ENCODE measurements around the gene KRTAP21-3. TPM values are rescaled to one million over a fixed set of nuclear protein-coding genes. Genes with fewer than 3 reads are reported as not detected.

KRTAP21-3 gene
- total and polyA plus RNA-seq, 10 of the 15 experiments (the other 5 are each of a cell fraction or from before 2014, with no cell fraction given), result not detected

- no peak for TF ChIP-seq ZNF687 (IDR thresholded peaks at IDR 0.05)
These were observed 3.6 kb downstream of the KRTAP21-3 start (continued) for GRCh38 chr21:30714946-30715345.

GRCh38 chr21:30714456-30714855 lies 4.1 kb downstream of the KRTAP21-3 start:
- POLR2A ChIA-PET, result no interaction called here
- WGBS (ENCODE audit: insufficient coverage, insufficient replicate concordance, low lambda C conversion rate, missing lambda C conversion rate), result 17% methylated on average over 3 of the region's 3 CpGs
- H3K4me2 ChIP-seq (ENCODE audit: control insufficient read depth, insufficient read depth), result no peak overlapping the region

More at GRCh38 chr21:30714456-30714855, 4.1 kb downstream of the KRTAP21-3 start:
- no peaks in the 10 kb centered on the region for H3K27me3 ChIP-seq (replicated peaks in 1 of 2; ENCODE audit: control insufficient read depth in 2 of 2, insufficient read depth in 2 of 2, low read length in 1 of 2)
- H3K4me1 ChIP-seq (ENCODE audit: control insufficient read depth, insufficient read depth, low read length), result no peaks in the 10 kb centered on the region
- FAIRE-seq (no peak), DNase-seq (ENCODE audit: low read depth, low spot score) (no peak), ATAC-seq (no peak)
- no peak overlapping the region for H3K4me3 ChIP-seq
- no peaks in the 10 kb centered on the region for H3K36me3 ChIP-seq (ENCODE audit: control insufficient read depth in 2 of 2, insufficient read depth in 2 of 2, low read length in 1 of 2)
- intact Hi-C loops (cut with micrococcal nuclease; ENCODE audit: unreplicated experiment), result no loop called here
- no peak overlapping the region for H3K27ac ChIP-seq (ENCODE audit: control insufficient read depth, insufficient read depth)
- ChIA-PET RAD21 (ENCODE audit: unreplicated experiment) (no interaction called here), CTCF (no interaction called here), SMC1A (ENCODE audit: uncharacterized antibody, unreplicated experiment) (no interaction called here)
- H3K9me3 ChIP-seq (replicated peaks; ENCODE audit: control insufficient read depth, insufficient read depth, low read length), result no peaks in the 10 kb centered on the region
- no peaks in the 10 kb centered on the region for H3K79me2 ChIP-seq (ENCODE audit: control insufficient read depth, insufficient read depth, low read length)
- in situ Hi-C loops (cut with MboI), result no loop called here
- no peak overlapping the region for H2AFZ ChIP-seq (ENCODE audit: control insufficient read depth, low read depth, low read length)
- TF ChIP-seq RELA (IDR thresholded peaks at IDR 0.05; ENCODE audit: borderline replicate concordance, partially characterized antibody), result no peak
- TF ChIP-seq TCF3 (IDR thresholded peaks at IDR 0.05; ENCODE audit: borderline replicate concordance, insufficient read depth, low read depth, low read length), result no peak
- no peak for TF ChIP-seq LARP7 (IDR thresholded peaks at IDR 0.05)
- TF ChIP-seq PAX8 (IDR thresholded peaks at IDR 0.05), result no peak
- no peak for TF ChIP-seq NFYA (IDR thresholded peaks at IDR 0.05; ENCODE audit: borderline replicate concordance, low read depth, low read length)
- no peak for TF ChIP-seq SPI1 (IDR thresholded peaks at IDR 0.05; ENCODE audit: borderline replicate concordance, insufficient read depth, low read depth, low read length)
- no peak for TF ChIP-seq HCFC1 (IDR thresholded peaks at IDR 0.05; ENCODE audit: low read length)
- no peak for TF ChIP-seq IKZF1 (conservative IDR thresholded peaks at IDR 0.05)
- no peak for TF ChIP-seq USF1 (IDR thresholded peaks at IDR 0.05; ENCODE audit: borderline replicate concordance, extremely low read length, insufficient read depth, low read depth, low read length)
- TF ChIP-seq BHLHE40 (IDR thresholded peaks at IDR 0.05; ENCODE audit: borderline replicate concordance in 1 of 2, low read depth in 2 of 2, low read length in 1 of 2), result no peak
- no peak for TF ChIP-seq SUPT20H (IDR thresholded peaks at IDR 0.05; ENCODE audit: borderline replicate concordance, control insufficient read depth, low read depth, low read length)
- TF ChIP-seq E2F4 (IDR thresholded peaks at IDR 0.05; ENCODE audit: low read depth, low read length), result no peak
- no peak for TF ChIP-seq STAT1 (conservative IDR thresholded peaks at IDR 0.05)
- TF ChIP-seq RFX5 (IDR thresholded peaks at IDR 0.05; ENCODE audit: low read depth, low read length), result no peak
- BruUV-seq (replicated peaks), result no TSS peak
- H4K20me1 ChIP-seq (ENCODE audit: control insufficient read depth, insufficient read depth), result no peaks in the 10 kb centered on the region
- H3K9ac ChIP-seq (ENCODE audit: control insufficient read depth, insufficient read depth, low read length), result no peak overlapping the region

Measured in GM12878 (cell line).